Stimulated activated CD8-positive, alpha-beta memory T cell treated with anti-CD3 and anti-CD28 coated beads, Interleukin-15, amount 100 ng/mL, for 48 hours (primary cell): ENCODE data around the gene TNNT2.

Experiments
- DNase-seq, 2 donors: peaks; one replicate each; pipeline ENCODE4 v3.0.0-alpha.2; 2020; ENCODE audit warnings: low read depth in 2 of 2

Gene TNNT2

DNA sequence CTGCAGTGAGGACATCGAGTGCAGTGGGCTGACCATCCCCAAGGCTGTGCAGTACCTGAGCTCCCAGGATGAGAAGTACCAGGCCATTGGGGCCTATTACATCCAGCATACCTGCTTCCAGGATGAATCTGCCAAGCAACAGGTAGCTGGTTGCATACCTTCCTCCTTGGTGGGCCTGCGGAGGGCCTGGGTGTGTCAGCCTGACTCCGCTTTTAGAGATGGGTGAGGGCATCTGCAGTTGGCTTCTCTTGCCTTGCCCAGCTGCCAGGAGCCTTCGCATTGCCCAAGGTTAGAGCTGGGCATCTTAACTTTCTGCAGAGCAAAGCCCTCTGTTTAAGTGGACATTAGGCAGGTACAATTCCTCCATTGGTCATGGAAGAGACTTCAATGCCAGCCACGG lies 60.9 kb downstream of the TNNT2 start:
- no peak for DNase-seq

DNA sequence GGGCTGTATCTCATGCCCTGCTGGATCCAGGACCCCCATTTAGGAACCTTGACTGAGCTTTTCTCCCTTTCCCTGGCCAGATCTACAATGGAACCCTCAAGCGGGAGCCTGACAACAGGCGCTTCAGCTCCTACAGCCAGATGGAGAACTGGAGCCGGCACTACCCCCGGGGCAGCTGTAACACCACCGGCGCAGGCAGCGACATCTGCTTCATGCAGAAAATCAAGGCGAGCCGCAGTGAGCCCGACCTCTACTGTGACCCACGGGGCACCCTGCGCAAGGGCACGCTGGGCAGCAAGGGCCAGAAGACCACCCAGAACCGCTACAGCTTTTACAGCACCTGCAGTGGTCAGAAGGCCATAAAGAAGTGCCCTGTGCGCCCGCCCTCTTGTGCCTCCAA lies 64.4 kb downstream of the TNNT2 start:
- DNase-seq, result no peak

DNA sequence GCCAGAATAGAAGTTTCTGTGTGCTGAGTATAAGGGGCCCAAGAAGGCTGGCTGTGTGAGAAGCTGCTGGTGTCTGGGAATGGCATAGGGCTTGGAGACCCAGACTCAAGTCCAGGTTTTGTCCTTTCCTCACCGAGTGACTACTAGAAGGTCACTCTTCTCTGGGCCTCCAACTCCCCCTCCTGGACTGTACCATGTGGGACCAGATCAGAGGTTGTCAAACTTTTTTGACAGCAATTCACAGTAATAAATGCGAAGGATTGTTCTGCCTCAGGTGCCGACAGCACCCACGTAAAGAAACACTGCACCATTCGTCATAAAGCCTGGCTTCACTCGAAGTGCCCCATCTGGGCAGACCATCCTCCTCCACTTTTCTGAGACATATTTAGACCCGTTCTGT lies 65.2 kb downstream of the TNNT2 start:
- no peak for DNase-seq

DNA sequence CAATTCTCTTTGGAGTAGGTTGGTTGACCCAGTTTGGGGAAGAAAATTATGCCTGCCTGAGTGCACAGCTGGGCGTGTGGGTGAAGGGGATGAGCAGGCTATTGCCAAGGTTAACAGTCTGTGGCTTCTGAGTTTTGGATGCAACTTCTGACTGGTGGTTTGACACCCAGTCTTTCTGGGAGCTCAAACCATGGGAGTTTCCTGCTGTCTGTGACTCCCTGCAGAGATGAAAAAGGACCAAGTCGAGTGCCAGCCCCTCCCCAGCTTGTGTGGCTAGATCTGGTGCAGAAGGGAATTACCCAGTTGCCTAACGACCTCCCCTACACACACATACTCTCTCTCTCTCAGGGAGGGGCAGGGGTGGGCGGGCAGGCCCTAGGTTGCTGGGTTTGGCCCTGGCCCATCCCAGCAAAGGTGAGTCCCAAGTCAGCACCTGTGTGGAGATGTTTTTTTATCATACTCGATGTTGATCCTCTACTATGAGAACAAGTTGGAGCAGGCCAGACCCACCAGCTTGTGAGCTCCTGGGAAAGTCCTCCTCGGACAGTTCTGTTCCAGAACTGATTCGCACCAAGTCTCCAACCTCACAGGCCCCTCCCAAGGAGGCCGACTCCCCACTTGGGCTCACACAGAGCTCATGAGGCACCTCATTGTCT lies 66.0 kb downstream of the TNNT2 start:
- DNase-seq, result peak in 1 of 2 donors; percentile 13

DNA sequence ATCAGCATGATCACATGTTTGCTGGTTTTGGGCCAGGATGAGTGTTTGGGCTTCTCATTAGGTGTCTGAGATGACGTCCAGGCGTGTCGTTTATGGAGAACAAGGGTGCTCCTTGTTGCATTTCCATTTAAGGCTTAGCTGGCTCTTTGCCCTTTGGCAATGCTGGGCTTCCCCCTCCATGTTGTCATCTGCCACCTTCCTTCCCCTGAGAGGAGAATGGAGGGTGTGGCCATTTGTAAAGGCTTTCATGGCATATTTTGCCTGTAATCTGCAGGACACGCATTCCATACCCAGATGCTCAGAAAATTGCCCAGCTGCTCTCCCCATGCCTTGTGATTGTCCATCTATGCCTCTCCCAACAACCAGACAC lies 66.5 kb downstream of the TNNT2 start:
- no peak for DNase-seq

DNA sequence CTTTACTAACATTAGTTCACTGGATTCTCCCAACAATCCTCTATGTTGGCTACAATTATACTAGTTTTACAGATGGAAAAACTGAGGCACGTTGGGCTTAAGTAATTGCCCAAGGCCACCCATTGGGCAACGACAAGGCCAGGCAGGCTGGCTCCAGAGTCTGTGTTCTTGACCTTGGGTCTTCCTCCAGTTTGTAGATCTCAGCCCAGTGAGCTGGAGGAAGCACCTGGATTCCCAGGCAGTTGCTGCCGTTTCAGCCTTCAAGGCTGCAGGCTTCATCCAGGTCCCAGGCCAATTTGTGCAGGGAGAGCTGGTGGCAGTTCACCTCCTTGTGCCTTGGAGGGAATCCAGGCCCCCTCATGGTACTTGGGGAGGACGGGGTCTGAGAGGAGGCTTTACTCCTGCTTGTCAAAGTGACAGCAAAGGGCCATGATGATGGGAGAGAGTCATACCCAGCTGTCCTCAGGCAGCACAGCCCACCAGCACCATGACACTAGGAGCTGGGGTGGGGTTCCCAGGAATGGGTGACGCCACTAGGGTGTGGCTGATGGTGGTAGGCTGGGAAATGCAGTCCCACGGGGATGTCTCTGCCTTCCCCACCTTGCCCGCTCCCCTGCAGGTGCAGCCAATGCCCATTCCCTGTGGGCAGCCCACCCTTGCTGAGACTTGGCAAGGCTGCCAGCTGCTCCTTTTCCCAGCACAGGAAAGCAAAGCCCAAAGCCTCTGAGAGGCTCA lies 67.1 kb downstream of the TNNT2 start:
- no peak for DNase-seq

DNA sequence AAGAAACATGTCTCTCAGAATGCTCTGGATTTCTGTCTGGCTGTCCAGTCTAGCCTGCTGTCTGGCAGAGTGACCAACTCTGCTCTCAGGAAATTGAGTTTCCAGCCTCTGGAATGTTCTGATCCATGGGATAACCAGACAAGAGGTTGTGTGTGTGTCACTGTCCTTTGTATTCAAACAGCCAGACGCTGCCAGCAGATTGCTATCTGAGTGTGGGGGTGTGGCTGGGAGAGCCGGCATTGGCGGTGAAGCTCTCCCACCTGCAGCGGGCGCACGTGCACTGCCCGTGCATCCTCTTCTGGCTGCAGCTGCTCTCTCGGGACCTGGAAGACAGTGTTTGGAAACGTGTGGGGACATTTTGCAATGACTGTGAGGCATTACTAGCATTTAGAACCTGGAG lies 68.1 kb downstream of the TNNT2 start:
- DNase-seq, result no peak
